Prostate gland (tissue), 2 donors: ENCODE results near the gene NIM1K.
"Not testable (repeated sequence)": the region's sequence is repeated elsewhere in the genome, so short reads cannot be mapped to it uniquely, and the experiment has no call there.

Source experiments
- CTCF ChIP-seq, 4 experiments: fragments of 200-600 bp in 2 of 4; fragments of 450-650 bp in 2 of 4; sonication (generic) in 2 of 4; IDR thresholded peaks; 1 replicate in 3 of 4; 2 replicates in 1 of 4; pipeline ENCODE4 v1.5.1; 2016 to 2019; ENCODE audit warnings: antibody characterized with exemption in 4 of 4, mild to moderate bottlenecking in 2 of 4, moderate library complexity in 2 of 4
- POLR2A ChIP-seq: fragments of 450-650 bp; IDR thresholded peaks from one replicate; pipeline ENCODE4 v1.6.1; 2016; ENCODE audit warnings: antibody characterized with exemption, mild to moderate bottlenecking
- POLR2AphosphoS5 ChIP-seq: sonication (generic); formaldehyde crosslinking; IDR thresholded peaks from one replicate; pipeline ENCODE4 v1.6.1; 2017; ENCODE audit warnings: antibody characterized with exemption

DNA sequence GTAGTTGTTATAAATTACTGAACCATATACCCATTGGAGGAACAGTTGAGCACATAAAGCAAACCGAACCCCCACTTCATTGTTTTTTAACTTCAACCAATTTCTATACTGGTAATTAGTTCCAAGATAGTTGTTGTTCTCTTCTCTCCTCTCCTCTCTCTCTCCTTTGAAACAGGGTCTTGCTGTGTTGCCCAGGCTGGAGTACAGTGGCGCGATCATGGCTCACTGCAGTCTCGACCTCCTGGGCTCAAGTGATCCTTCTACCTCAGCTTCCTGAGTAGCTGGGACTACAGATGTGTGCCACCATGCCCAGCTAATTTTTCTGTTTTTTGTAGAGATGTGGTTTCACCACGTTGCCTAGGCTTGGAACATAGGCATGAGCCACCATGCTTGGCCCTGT, 27.2 kb upstream of the NIM1K start:
- not testable (repeated sequence) for TF ChIP-seq POLR2A; CTCF (IDR thresholded peaks at IDR 0.05); POLR2AphosphoS5
